ENCODE measurements around the gene HEMK1.

HEMK1 gene

GRCh38 chr3:50551681-50552435 lies 17.5 kb upstream of the HEMK1 start:
- Histone ChIP-seq H2AFZ (ENCODE audit: low read length) (no peak overlapping the region), H3K9me3 (ENCODE audit: insufficient read depth, low read depth, low read length) (no peaks in the 10 kb centered on the region), H3K4me3 (ENCODE audit: low read length, poor library complexity, severe bottlenecking) (no peak overlapping the region), H3K4me2 (ENCODE audit: low read depth, low read length, poor library complexity, severe bottlenecking) (no peak overlapping the region), H3K27me3 (ENCODE audit: insufficient read depth, low read length, poor library complexity, severe bottlenecking) (no peaks in the 10 kb centered on the region), H4K20me1 (ENCODE audit: insufficient read depth, low read length, poor library complexity, severe bottlenecking) (no peaks in the 10 kb centered on the region), H3K79me2 (ENCODE audit: insufficient read depth, low read length) (no peaks in the 10 kb centered on the region), H3K4me1 (ENCODE audit: insufficient read depth, low read length, poor library complexity, severe bottlenecking) (no peaks in the 10 kb centered on the region), H3F3A (ENCODE audit: low read depth) (no peaks in the 10 kb centered on the region), H3K9ac (ENCODE audit: low read depth, low read length, poor library complexity, severe bottlenecking) (no peak overlapping the region), H3K9me2 (replicated peaks; ENCODE audit: low read depth, low read length) (no peaks in the 10 kb centered on the region), H3K36me3 (ENCODE audit: insufficient read depth, low read length) (no peaks in the 10 kb centered on the region)
- TF ChIP-seq EZH2phosphoT487 (IDR thresholded peaks at IDR 0.05; ENCODE audit: borderline replicate concordance), result no peak
- TF ChIP-seq, protein P1, sequence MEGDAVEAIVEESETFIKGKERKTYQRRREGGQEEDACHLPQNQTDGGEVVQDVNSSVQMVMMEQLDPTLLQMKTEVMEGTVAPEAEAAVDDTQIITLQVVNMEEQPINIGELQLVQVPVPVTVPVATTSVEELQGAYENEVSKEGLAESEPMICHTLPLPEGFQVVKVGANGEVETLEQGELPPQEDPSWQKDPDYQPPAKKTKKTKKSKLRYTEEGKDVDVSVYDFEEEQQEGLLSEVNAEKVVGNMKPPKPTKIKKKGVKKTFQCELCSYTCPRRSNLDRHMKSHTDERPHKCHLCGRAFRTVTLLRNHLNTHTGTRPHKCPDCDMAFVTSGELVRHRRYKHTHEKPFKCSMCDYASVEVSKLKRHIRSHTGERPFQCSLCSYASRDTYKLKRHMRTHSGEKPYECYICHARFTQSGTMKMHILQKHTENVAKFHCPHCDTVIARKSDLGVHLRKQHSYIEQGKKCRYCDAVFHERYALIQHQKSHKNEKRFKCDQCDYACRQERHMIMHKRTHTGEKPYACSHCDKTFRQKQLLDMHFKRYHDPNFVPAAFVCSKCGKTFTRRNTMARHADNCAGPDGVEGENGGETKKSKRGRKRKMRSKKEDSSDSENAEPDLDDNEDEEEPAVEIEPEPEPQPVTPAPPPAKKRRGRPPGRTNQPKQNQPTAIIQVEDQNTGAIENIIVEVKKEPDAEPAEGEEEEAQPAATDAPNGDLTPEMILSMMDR (conservative IDR thresholded peaks at IDR 0.05; ENCODE audit: low read length), result 0 out of 2 replicates have a peak, but pooled peaks have one; percentile 25

DNA sequence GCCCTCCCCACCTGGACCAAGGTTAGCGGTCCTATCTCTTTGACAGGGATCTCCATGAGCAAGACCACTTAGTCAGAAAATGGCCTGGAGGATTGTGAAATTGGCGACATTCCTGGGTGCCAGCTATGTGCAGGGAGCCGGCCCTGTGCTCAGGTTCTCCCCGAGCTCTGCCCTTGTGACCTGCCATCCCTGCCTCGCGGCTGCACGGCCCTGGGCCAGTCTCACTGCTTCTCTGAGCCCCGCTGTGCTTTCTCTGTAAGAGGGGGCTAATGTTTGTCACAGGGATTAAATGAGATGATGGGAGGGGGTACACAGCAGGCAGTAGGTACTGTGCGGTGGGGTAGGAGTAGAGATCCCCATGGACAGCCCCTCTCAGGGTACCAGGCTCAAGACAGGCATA lies 16.7 kb upstream of the HEMK1 start:
- Histone ChIP-seq H3K36me3 (ENCODE audit: insufficient read depth, low read length) (no peaks in the 10 kb centered on the region), H3F3A (ENCODE audit: low read depth) (no peaks in the 10 kb centered on the region), H2AFZ (ENCODE audit: low read length) (no peak overlapping the region), H4K20me1 (ENCODE audit: insufficient read depth, low read length, poor library complexity, severe bottlenecking) (no peaks in the 10 kb centered on the region), H3K4me3 (ENCODE audit: low read length, poor library complexity, severe bottlenecking) (no peak overlapping the region), H3K9me2 (replicated peaks; ENCODE audit: low read depth, low read length) (no peaks in the 10 kb centered on the region), H3K79me2 (ENCODE audit: insufficient read depth, low read length) (no peaks in the 10 kb centered on the region), H3K4me1 (ENCODE audit: insufficient read depth, low read length, poor library complexity, severe bottlenecking) (no peaks in the 10 kb centered on the region), H3K27me3 (ENCODE audit: insufficient read depth, low read length, poor library complexity, severe bottlenecking) (no peaks in the 10 kb centered on the region), H3K4me2 (ENCODE audit: low read depth, low read length, poor library complexity, severe bottlenecking) (no peak overlapping the region), H3K9ac (ENCODE audit: low read depth, low read length, poor library complexity, severe bottlenecking) (no peak overlapping the region), H3K9me3 (ENCODE audit: insufficient read depth, low read depth, low read length) (no peaks in the 10 kb centered on the region)
- TF ChIP-seq EZH2phosphoT487 (IDR thresholded peaks at IDR 0.05; ENCODE audit: borderline replicate concordance), result no peak
- TF ChIP-seq, protein P1 (conservative IDR thresholded peaks at IDR 0.05; ENCODE audit: low read length), result no peak

- H3K79me2 ChIP-seq (ENCODE audit: insufficient read depth, low read length), result no peaks in the 10 kb centered on the region
- H3K4me1 ChIP-seq (ENCODE audit: insufficient read depth, low read length, poor library complexity, severe bottlenecking), result no peaks in the 10 kb centered on the region
- no peaks in the 10 kb centered on the region for H3K27me3 ChIP-seq (ENCODE audit: insufficient read depth, low read length, poor library complexity, severe bottlenecking)
- no peaks in the 10 kb centered on the region for H3K36me3 ChIP-seq (ENCODE audit: insufficient read depth, low read length)
- H2AFZ ChIP-seq (ENCODE audit: low read length), result no peak overlapping the region
- H3K9ac ChIP-seq (ENCODE audit: low read depth, low read length, poor library complexity, severe bottlenecking), result no peak overlapping the region
- no peak overlapping the region for H3K4me2 ChIP-seq (ENCODE audit: low read depth, low read length, poor library complexity, severe bottlenecking)
- no peaks in the 10 kb centered on the region for H4K20me1 ChIP-seq (ENCODE audit: insufficient read depth, low read length, poor library complexity, severe bottlenecking)
- H3K4me3 ChIP-seq (ENCODE audit: low read length, poor library complexity, severe bottlenecking), result no peak overlapping the region
- H3F3A ChIP-seq (ENCODE audit: low read depth), result no peaks in the 10 kb centered on the region
- H3K9me3 ChIP-seq (ENCODE audit: insufficient read depth, low read depth, low read length), result no peaks in the 10 kb centered on the region
- no peak for TF ChIP-seq EZH2phosphoT487 (IDR thresholded peaks at IDR 0.05; ENCODE audit: borderline replicate concordance)
- TF ChIP-seq, protein P1 (conservative IDR thresholded peaks at IDR 0.05; ENCODE audit: low read length), result no peak
- no peaks in the 10 kb centered on the region for H3K9me2 ChIP-seq (replicated peaks; ENCODE audit: low read depth, low read length)
Observed at GRCh38 chr3:50554553-50554952, 14.8 kb upstream of the HEMK1 start.

All from Loucy (cell line).